Inflammatory macrophage (primary cell): ENCODE data around the gene FNIP1.
"Not testable (repeated sequence)": the region's sequence is repeated elsewhere in the genome, so short reads cannot be mapped to it uniquely, and the experiment has no call there.

Source experiments
- DNase-seq, 2 donors: peaks; one replicate each; pipeline ENCODE4 v3.0.0-alpha.2; 2020 to 2022
- total RNA-seq, 18 experiments: gene quantifications; one replicate each; lab custom pipeline; 2026; ENCODE audit warnings: mixed read lengths in 6 of 18, inconsistent platforms in 2 of 18; lab: John Stamatoyannopoulos, UW

Gene FNIP1
- 38.6 to 134 (median 94.4) reads per million in 18 experiments for total RNA-seq

DNA sequence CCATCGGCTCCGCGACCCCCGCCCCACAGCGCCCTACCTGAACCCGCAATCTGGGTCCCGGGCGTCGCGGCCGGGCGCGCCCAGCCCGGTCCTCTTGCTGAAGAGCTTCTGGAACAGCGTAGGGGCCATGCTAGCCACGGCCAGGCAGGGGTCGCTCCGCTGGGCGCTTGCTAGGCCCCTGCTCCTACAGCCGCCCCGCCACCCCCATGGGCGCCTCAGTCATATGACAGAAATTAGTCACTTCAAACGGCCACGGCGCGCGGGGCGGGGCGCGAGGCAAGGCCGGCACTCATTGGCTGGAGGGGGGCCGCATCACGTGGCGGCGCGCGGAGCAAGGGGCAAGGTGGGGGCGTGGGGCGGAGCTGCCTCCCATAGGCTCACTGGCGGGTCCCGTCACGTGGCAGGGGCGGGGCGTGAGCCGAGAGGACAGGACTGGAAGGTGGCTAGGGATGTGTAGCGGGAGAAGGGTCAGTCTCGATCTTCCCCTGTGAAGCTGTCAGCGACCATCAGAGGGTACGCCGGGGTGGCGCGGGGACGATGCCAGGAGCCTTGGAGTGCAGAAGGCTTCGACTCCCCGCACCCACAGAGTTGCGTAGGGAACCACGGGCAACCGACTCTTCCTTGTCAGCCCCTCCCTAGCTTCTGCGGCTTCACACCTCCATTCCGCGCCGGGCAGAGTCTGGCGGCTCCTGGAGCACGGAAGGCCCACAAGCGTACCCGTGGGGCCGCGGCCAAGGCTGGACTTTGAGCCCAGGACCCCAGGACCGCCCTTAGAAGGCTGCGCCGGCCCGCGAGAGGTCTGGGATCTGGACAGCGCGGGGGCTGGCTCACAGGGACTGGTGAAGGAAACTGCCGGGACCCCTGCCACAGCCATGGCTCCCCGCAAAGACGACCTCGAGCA, at the start of gene FNIP1:
FNIP1 (minus strand) TSS at position 225 of the 901 bp plus-strand sequence; CDS start at position 129, 96 bp downstream.
- peak; percentile 99 for DNase-seq

GRCh38 chr5:131846536-131846935, 49.7 kb upstream of the FNIP1 start:
- DNase-seq: peak in 1 of 2 donors; percentile 46

DNA sequence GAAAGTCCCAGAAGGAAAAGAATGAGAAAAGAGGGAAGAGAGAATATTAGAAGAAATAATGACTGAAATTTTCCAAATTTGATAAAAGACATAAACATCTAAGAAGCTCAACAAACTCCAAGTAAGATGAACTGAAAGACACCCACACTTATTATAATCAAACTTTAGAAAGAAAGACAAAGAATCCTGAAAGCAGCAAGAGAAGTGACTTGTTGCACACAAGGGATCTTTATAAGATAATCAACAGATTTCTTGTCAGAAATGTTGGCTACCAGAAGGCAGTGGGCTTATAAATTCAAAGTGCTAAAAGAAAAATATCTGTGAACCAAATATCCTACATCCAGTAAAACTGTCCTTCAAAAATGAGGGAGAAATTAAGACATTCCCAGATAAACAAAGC, 49.0 kb upstream of the FNIP1 start:
- DNase-seq: no peak

DNA sequence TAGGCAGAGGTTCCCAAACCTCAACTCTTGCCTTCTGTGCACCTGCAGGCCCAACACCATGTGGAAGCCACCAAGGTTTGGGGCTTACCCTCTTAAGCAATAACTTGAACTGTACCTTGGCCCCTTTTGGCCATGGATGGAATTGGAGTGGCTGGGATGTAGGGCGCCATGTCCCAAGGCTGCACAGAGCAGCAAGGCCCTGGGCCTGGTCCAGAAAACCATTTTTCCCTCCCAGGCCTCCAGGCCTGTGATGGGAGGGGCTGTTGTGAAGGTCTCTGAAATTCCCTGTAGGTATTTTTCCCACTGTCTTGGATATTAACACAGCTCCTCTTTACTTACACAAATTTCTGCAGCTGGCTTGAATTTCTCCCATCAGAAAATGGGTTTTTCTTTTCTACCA, 46.2 kb upstream of the FNIP1 start:
- DNase-seq: not testable (repeated sequence)

DNA sequence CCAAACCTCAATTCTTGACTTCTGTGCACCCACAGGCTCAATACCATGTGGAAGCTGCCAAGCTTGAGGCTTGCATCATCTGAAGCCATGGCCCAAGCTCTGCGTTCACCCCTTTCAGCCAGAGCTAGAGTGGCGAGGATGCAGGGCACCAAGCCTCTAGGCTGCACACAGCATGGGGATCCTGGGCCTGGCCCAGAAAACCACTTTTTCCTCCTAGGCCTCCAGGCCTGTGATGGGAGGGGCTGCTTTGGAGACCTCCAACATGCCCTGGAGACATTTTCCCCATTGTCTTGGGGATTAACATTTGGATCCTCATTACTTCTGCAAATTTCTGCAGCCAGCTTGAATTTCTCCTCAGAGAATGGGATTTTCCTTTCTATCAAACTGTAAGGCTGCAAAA, 35.9 kb upstream of the FNIP1 start:
- DNase-seq: not testable (repeated sequence)

GRCh38 chr5:131825404-131826013, 28.7 kb upstream of the FNIP1 start:
- no peak for DNase-seq

DNA sequence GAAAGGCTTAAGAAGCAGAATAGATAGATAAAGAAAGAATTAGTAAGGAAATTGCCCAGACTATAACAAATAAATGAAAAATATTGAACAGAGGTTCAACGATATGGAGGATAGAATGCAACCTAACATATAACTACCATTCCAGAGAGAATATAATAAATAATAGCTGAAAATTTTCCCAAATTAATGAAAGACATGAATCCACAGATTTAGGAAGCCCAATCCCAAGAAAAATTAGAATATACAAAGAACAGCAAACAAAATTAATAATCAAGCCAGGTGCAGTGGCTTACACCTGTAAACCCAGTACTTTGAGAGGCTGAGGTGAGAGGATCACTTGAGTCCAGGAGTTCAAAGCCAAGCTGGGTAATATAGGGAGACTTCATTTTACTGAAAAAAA, 27.8 kb upstream of the FNIP1 start:
- no peak for DNase-seq

- no peak for DNase-seq
These were observed 24.4 kb upstream of the FNIP1 start for GRCh38 chr5:131821221-131821620.

- no peak for DNase-seq
These were observed 21.3 kb upstream of the FNIP1 start for GRCh38 chr5:131818001-131818724.

DNA sequence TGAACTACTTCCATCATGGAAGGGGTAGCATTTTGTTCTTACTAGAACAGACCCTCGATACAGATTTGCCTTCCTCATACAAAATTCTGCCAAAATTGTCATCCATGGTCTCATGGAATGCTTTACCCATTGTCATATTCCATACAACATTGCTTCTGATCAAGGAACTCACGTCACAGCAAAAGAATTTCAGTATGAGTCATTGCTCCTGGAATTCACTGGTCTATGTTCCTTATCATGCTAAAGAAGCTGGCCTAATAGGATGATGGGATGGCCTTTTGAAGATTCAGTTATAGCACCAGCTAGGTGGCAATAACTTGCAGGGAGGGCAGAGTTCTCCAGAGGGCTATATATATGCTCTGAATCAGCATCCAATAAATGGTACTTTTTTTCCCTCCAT, 18.2 kb upstream of the FNIP1 start:
- no peak for DNase-seq

GRCh38 chr5:131812371-131813160, 15.7 kb upstream of the FNIP1 start:
- no peak for DNase-seq

DNA sequence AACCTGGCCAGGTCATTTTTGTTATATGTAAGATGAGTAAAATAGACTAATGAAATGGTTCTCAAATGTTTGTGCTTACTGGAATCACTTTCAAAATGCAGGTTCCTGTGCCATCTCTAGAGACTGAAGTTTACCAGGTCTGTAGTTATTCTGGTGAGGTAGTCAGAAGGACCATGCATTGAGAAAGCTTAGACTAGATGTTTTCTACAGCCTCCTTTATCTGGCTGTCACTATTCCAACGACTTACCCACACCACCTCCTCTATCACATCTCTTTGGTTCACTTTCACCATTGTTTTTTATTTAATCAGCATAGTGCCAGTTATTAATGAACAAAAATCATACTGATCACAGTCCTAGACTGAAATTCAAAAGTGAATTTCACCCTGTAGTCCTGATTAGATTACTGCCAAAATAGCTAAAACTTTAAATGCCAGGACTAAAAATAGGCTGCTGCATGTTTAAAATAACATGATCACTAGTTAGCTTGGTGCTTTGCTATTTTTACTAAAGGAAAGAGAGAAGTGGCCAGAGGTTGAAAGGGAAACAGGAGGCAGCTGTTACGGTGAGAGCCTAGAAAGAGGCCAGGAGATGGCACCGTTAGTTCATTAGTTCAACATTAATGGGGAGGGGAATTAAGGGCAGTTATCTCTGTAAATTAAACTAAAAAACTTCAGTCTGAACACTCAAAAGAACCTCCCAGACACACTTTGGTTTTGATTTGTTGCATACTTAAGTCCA, 13.9 kb upstream of the FNIP1 start:
- no peak for DNase-seq

DNA sequence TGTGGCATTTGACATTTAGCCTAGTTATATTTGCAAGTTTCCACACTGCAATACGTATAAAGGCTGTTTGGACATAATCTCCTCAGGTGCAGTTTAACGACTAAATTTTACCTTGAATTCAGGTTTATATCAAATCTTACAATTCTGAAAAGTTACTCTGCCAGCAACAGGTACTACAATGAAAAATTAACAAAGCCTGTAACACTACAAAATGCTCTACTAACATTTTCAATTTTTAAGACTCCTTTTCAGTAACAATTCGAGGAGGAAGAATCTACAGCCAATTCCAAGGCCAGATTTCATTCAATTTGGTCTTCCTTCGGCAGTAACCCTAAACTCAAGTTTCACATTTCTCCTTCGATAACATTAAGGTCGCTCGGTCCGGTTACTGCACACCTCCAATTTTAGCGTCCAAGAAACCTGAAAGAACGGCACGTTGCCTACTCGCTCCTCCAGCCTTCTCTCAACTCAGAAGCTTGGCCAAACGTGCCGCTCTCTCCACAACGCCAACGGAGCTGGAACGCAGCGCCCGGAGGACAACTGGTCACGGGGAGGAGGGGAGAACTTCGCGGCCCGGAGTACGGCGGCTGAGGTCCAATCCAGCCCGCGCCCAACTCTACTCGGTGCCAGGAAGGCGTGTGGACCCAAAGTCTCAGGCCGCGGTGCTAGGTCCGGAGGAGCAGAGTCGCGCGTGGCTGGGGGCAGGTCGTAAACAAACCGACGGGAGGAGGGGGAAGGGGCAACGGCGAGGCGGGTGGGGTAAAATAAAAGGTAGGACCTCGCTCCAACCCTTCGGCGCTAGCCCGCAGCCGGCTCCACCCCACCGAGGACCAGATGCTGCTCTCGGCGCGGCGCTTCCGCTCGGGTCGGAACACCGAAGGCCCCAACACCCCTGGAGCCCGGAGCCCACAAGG, 681 bp downstream of the FNIP1 start:
- peak; percentile 33 to 62 for DNase-seq

- peak in 1 of 2 donors; percentile 11 for DNase-seq
These were observed 1.6 kb downstream of the FNIP1 start for GRCh38 chr5:131795228-131795627.

DNA sequence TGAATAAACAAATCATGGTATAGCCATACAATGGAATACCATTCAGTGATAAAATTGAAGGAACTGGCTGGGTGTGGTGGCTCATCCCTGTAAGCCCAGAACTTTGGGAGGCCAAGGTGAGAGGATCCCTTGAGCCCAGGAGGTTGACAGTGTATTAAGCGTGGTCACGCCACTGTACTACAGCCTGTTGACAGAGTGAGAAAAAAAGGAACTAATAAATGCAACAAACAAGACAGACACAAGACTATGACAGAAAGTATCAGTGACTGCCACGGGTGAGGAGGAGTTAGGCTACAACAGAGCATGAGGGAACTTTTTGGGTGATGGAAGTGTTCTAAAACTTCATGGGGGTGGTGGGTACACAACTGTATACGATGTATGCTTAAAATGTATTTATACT, 2.2 kb downstream of the FNIP1 start:
- peak; percentile 73 to 74 for DNase-seq

- DNase-seq: no peak
These were observed 3.9 kb downstream of the FNIP1 start for GRCh38 chr5:131792896-131793295.

- DNase-seq: no peak
These were observed 5.0 kb downstream of the FNIP1 start for GRCh38 chr5:131791866-131792265.

GRCh38 chr5:131790550-131790949, 6.3 kb downstream of the FNIP1 start:
- no peak for DNase-seq

DNA sequence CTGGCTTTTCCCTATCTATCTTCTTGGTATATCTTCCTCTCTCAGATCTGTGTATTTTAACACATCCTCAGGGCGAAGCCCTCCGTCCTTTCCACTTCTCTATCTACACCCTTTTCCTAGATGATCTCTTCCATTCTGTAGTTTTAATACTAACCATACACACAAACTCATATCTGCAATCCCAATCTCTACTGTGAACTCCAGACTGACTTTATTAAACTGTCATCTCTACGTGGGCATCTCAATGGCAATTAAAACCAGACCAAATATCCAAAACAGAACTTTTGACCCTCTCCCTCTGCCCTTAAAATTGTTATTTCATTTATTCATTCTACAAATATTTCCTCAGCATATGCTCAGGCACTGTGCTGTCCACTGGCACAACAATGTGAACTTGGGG, 7.1 kb downstream of the FNIP1 start:
- no peak for DNase-seq

DNA sequence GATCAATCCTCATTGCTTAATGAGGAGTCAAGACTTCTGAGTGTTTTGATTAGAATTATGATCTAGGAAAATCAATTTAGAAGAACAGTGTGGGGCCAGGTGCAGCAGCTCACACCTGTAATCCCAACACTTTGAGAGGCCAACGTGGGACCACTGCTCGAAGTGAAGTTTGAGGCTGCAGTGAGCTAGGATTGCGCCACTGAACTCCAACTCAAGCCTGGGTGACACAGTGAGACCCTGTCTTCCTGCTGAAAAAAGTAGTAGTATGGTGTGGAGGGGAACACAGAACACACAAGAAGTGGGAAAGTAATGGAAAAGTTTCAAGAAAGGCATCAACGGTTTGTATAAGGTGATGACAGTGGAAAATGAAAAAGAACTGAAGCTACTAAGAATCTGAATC, 9.1 kb downstream of the FNIP1 start:
- no peak for DNase-seq
